Spleen (tissue), 11 donors: Measurements from ENCODE around the gene FANCL. TPM values are rescaled to one million over a fixed set of nuclear protein-coding genes. Genes with fewer than 3 reads are reported as not detected.
"Not testable (repeated sequence)": the region's sequence is repeated elsewhere in the genome, so short reads cannot be mapped to it uniquely, and the experiment has no call there.

Experiments used
- DNase-seq: peaks from one replicate; pipeline ENCODE4 v3.0.0-alpha.2; 2020
- H3K27ac ChIP-seq, 8 donors: fragments of 200-600 bp; sonication (generic) in 7 of 8; 1 replicate in 4 of 8; 2 replicates in 4 of 8; pipeline versions ENCODE4 v1.5.0 to v1.8.0; 2016 to 2021; ENCODE audit warnings: inconsistent platforms in 4 of 8, mild to moderate bottlenecking in 4 of 8, moderate library complexity in 1 of 8
- H3K27me3 ChIP-seq, 7 donors: fragments of 200-600 bp; sonication (generic) in 6 of 7; replicated peaks in 1 of 7; 1 replicate in 4 of 7; 2 replicates in 3 of 7; pipeline versions ENCODE4 v1.5.0 to v1.8.0; 2016 to 2021; ENCODE audit warnings: inconsistent platforms in 3 of 7, mild to moderate bottlenecking in 1 of 7
- H3K36me3 ChIP-seq, 6 donors: fragments of 200-600 bp; sonication (generic) in 5 of 6; 1 replicate in 4 of 6; 2 replicates in 2 of 6; pipeline versions ENCODE4 v1.5.0 to v1.8.0; 2016 to 2021; ENCODE audit warnings: inconsistent platforms in 2 of 6
- H3K4me1 ChIP-seq, 6 donors: fragments of 200-600 bp; sonication (generic) in 5 of 6; 1 replicate in 3 of 6; 2 replicates in 3 of 6; pipeline versions ENCODE4 v1.5.0 to v1.8.0; 2016 to 2021; ENCODE audit warnings: inconsistent platforms in 3 of 6
- H3K4me3 ChIP-seq, 8 donors: fragments of 200-600 bp; sonication (generic) in 7 of 8; 1 replicate in 4 of 8; 2 replicates in 4 of 8; pipeline versions ENCODE4 v1.5.0 to v1.8.0; 2016 to 2021; ENCODE audit warnings: inconsistent platforms in 4 of 8, mild to moderate bottlenecking in 4 of 8, moderate library complexity in 2 of 8
- H3K9me3 ChIP-seq, 8 donors: fragments of 200-600 bp; sonication (generic) in 7 of 8; 1 replicate in 4 of 8; 2 replicates in 4 of 8; pipeline versions ENCODE4 v1.5.0 to v1.8.0; 2016 to 2021; ENCODE audit warnings: inconsistent platforms in 4 of 8
- POLR2A ChIP-seq, 3 donors: fragments of 450-650 bp; IDR thresholded peaks; one replicate each; pipeline ENCODE4 v1.5.1; 2017; ENCODE audit warnings: antibody characterized with exemption in 3 of 3, mild to moderate bottlenecking in 1 of 3
- POLR2AphosphoS5 ChIP-seq, 3 donors: sonication (generic); formaldehyde crosslinking; IDR thresholded peaks; one replicate each; pipeline ENCODE4 v1.5.1; 2017; ENCODE audit warnings: antibody characterized with exemption in 3 of 3
- WGBS, 5 donors: extraction: QIAGEN DNeasy Blood & Tissue Kit in 3 of 5; methylation state at CpG; one replicate each; pipeline versions ENCODE4 v1.1.5 to v1.1.7; 2013 to 2018; 5-methylcytosine and 5-hydroxymethylcytosine counted together
- intact Hi-C: fragments of 100-400 bp; cut with DNase I; formaldehyde crosslinking; loops from one replicate; pipeline ENCODE4 v1.15.0; 2023; ENCODE audit warnings: low total_unique reads
- polyA plus RNA-seq, 3 donors: library from polyadenylated mRNA; stranded (reverse); fragments of 200-250 nt; gene quantifications; one replicate each; pipeline ENCODE4 v1.2.1, GENCODE V29; 2013
- total RNA-seq, 7 donors: library from RNA; depleted of rRNA in 3 of 7; stranded (reverse); fragments of >200 nt in 3 of 7; fragmentation: NEBNext Ultra II Directional in 4 of 7; extraction: Animal tissue kit (Norgen Biotek cat#: 25700) in 4 of 7; gene quantifications; one replicate each; pipeline versions ENCODE4 v1.1.0 to v1.2.1, GENCODE V29; 2016 to 2021
- TF ChIP-seq, protein P1 (sequence below), 11 experiments: fragments of 200-600 bp in 7 of 11; fragments of 450-650 bp in 4 of 11; sonication (generic) in 4 of 11; IDR thresholded peaks in 8 of 11; conservative IDR thresholded peaks in 3 of 11; 1 replicate in 7 of 11; 2 replicates in 4 of 11; pipeline versions ENCODE4 v1.4.0 to v1.8.0; 2016 to 2021; ENCODE audit warnings: antibody characterized with exemption in 11 of 11, inconsistent platforms in 4 of 11, mild to moderate bottlenecking in 1 of 11
- donor health status: healthy with polysubstance abuse.
- donor health status: DM: no; HTN: no; CAD: no; lungs with moderate emphysema.
- donor health status: DM: no; HTN: no; CAD: no.
- donor health status: Bipolar disorder and iron deficiency.
- donor health status: healthy.
- donor health status: DM: no; HTN: no; CAD: no.
- donor health status: DM: yes; HTN: yes; CAD: no.

The FANCL gene
- total and polyA plus RNA-seq, 10 donors: 15.7 to 50.7 (median 31.6) TPM

GRCh38 chr2:58195662-58196061 lies 45.5 kb downstream of the FANCL start:
- Histone ChIP-seq H3K27me3 (no peaks in the 10 kb centered on the region), H3K4me3 (no peak overlapping the region), H3K27ac (no peak overlapping the region), H3K4me1 (no peaks in the 10 kb centered on the region), H3K9me3 (no peaks in the 10 kb centered on the region), H3K36me3 (peaks cover 0 to 29% (median 0%) of the 10 kb centered on the region in 6 donors)
- 91 to 98% (median 96%) methylated on average over 1 of the region's 1 CpG for WGBS, 5 donors
- no peak for TF ChIP-seq POLR2AphosphoS5 (IDR thresholded peaks at IDR 0.05)
- TF ChIP-seq POLR2A (IDR thresholded peaks at IDR 0.05): no peak
- TF ChIP-seq, protein P1, sequence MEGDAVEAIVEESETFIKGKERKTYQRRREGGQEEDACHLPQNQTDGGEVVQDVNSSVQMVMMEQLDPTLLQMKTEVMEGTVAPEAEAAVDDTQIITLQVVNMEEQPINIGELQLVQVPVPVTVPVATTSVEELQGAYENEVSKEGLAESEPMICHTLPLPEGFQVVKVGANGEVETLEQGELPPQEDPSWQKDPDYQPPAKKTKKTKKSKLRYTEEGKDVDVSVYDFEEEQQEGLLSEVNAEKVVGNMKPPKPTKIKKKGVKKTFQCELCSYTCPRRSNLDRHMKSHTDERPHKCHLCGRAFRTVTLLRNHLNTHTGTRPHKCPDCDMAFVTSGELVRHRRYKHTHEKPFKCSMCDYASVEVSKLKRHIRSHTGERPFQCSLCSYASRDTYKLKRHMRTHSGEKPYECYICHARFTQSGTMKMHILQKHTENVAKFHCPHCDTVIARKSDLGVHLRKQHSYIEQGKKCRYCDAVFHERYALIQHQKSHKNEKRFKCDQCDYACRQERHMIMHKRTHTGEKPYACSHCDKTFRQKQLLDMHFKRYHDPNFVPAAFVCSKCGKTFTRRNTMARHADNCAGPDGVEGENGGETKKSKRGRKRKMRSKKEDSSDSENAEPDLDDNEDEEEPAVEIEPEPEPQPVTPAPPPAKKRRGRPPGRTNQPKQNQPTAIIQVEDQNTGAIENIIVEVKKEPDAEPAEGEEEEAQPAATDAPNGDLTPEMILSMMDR (IDR thresholded peaks at IDR 0.05 in 8 of 11, conservative IDR thresholded peaks at IDR 0.05 in 3 of 11): no peak
- DNase-seq: no peak
- intact Hi-C loops: no loop called here

DNA sequence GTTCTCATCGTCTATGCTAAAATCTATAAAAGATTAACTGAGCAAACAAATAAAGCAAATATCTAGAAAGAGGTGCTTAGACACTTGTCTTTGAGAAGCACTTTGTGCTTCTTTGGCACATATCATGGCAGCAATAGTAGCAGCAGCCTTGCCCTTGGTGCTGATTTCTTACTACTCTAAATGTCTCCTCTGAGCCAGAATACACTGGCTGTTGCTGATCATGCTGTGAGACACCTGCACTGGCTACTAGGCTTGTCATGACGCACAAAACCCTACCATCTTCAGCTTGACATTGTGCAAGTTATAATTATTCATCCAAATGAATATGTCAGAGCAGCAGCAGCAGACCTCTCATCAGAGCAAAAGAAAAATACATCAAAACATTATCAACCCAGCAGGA lies 46.7 kb downstream of the FANCL start:
- no peak for DNase-seq
- H3K36me3 ChIP-seq: peaks cover 0 to 29% (median 0%) of the 10 kb centered on the region in 6 donors
- no peak overlapping the region for H3K4me3 ChIP-seq
- H3K4me1 ChIP-seq: no peaks in the 10 kb centered on the region
- no peaks in the 10 kb centered on the region for H3K27me3 ChIP-seq
- 89 to 98% (median 95%) methylated on average over 2 of the region's 2 CpGs for WGBS, 5 donors
- TF ChIP-seq POLR2A (IDR thresholded peaks at IDR 0.05) (no peak), POLR2AphosphoS5 (IDR thresholded peaks at IDR 0.05) (no peak)
- TF ChIP-seq, protein P1 (IDR thresholded peaks at IDR 0.05 in 8 of 11, conservative IDR thresholded peaks at IDR 0.05 in 3 of 11): no peak
- no peak overlapping the region for H3K27ac ChIP-seq
- intact Hi-C loops: no loop called here
- no peaks in the 10 kb centered on the region for H3K9me3 ChIP-seq

DNA sequence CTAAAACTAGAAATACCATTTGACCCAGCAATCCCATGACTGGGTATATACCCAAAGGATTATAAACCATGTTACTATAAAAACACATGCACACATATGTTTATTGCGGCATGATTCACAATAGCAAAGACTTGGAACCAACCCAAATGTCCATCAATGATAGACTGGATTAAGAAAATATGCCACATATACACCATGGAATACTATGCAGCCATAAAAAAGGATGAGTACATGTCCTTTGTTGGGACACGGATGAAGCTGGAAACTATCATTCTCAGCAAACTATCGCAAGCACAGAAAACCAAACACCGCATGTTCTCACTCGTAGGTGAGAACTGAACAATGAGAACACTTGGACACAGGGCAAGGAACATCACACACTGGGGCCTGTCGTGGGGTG lies 54.1 kb downstream of the FANCL start:
- H3K9me3 ChIP-seq, H3K4me3 ChIP-seq, H3K27ac ChIP-seq, DNase-seq, intact Hi-C loops, H3K27me3 ChIP-seq, H3K4me1 ChIP-seq: not testable (repeated sequence)
- WGBS, 5 donors: 89 to 98% (median 97%) methylated on average over 6 of the region's 6 CpGs
- peaks cover 0 to 28% (median 4%) of the 10 kb centered on the region in 6 donors for H3K36me3 ChIP-seq

- DNase-seq: no peak
- Histone ChIP-seq H3K4me1 (no peaks in the 10 kb centered on the region), H3K27ac (no peak overlapping the region), H3K27me3 (no peaks in the 10 kb centered on the region), H3K9me3 (peaks cover 0 to 10% (median 0%) of the 10 kb centered on the region in 8 donors), H3K36me3 (peaks cover 0 to 28% (median 4%) of the 10 kb centered on the region in 6 donors), H3K4me3 (no peak overlapping the region)
- WGBS, 5 donors: 82 to 98% (median 87%) methylated on average over 4 of the region's 4 CpGs
- intact Hi-C loops: no loop called here
- TF ChIP-seq, protein P1 (IDR thresholded peaks at IDR 0.05 in 8 of 11, conservative IDR thresholded peaks at IDR 0.05 in 3 of 11): no peak
- TF ChIP-seq POLR2AphosphoS5 (IDR thresholded peaks at IDR 0.05) (no peak), POLR2A (IDR thresholded peaks at IDR 0.05) (no peak)
Measured at GRCh38 chr2:58186501-58186900, 54.6 kb downstream of the FANCL start.

DNA sequence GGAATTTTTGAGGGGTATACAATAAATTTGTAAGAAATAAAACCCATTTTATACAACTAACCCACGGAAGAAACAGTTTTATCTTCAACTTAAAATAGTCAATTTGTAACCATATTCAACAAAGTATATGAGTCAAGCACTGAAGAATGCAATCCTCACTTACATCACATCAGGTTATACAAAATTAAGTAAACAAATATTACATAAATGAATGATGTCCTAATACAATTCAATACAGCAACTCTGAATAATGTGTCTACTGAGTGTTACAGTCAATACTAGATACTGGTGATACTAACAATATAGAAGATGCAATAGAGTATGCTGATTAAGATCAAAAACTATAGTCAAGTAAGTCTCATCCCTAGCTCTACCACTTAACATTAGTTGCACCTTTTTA lies 58.6 kb downstream of the FANCL start:
- Histone ChIP-seq H3K36me3 (peaks cover 0 to 25% (median 0%) of the 10 kb centered on the region in 6 donors), H3K27me3 (no peaks in the 10 kb centered on the region), H3K27ac (no peak overlapping the region), H3K4me1 (no peaks in the 10 kb centered on the region), H3K4me3 (no peak overlapping the region), H3K9me3 (peaks cover 0 to 18% (median 9%) of the 10 kb centered on the region in 8 donors)
- TF ChIP-seq, protein P1 (IDR thresholded peaks at IDR 0.05 in 8 of 11, conservative IDR thresholded peaks at IDR 0.05 in 3 of 11): no peak
- TF ChIP-seq POLR2AphosphoS5 (IDR thresholded peaks at IDR 0.05) (no peak), POLR2A (IDR thresholded peaks at IDR 0.05) (no peak)
- intact Hi-C loops: no loop called here
- 91 to 98% (median 95%) methylated on average over 1 of the region's 1 CpG for WGBS, 5 donors
- no peak for DNase-seq
